Measurements from ENCODE around the gene TNKS2.
"Not testable (repeated sequence)": the region's sequence is repeated elsewhere in the genome, so short reads cannot be mapped to it uniquely, and the experiment has no call there.

Gene TNKS2

DNA sequence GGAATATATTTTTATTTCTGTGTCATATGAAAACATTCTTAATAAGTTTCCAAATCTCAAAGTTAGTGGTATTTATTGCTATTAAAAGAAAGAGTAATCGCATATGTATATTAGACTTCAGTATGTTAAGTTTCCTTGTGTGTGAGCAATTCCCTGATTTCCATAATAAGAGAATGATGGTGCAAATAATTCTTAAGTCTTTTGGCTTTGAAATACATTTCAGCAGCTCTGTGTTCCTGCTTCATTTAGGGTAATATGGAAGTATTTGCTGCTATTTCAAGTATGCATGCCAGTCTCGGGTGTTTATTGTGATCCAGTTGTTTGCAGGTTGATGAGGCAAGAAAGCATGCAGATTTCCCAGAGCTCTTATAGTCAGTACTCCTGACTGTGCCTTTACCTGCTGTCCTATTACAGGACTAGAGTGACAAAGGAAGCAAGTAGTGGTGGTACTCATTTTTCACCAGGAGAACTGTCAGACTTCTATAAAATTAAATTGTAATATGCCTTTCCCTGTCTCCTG lies 67.4 kb downstream of the TNKS2 start:
- DNase-seq (ENCODE audit: low spot score) = no peak

- DNase-seq (ENCODE audit: low spot score) = no peak
These were observed 76.9 kb downstream of the TNKS2 start for GRCh38 chr10:91875156-91875555.

GRCh38 chr10:91875779-91876178 lies 77.6 kb downstream of the TNKS2 start:
- DNase-seq (ENCODE audit: low spot score) = no peak

DNA sequence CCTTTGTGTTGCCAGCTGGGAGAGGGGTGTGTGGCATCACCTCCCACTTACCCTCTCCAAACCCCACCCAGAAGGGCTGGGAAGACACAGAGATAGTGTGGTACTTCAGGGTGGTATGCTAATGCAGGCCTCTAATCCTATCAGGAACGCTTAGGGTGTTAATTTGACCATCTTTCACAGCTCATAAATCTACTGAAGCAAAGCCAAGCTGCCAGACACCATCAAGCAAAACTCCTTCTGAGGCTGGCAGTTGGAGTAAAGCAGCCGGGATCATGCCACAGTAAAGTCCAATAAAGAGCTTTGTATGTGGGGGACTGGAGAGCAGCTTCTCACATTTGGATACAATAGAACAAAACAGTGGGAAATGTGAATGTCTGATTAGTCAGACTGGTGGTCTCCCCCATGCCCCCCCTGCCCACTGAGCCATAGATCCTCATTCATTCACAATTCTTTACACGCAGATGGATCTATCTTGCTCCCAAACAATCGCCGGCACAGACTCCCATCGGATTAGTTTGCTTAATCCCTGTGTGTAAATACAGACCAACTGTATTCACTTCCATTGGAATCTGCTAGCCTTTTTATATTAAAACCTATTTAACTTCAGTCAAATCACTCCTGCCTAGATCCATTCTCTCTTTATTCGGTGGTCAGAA lies 81.4 kb downstream of the TNKS2 start:
- no peak for DNase-seq (ENCODE audit: low spot score)

- DNase-seq (ENCODE audit: low spot score) = no peak
These were observed 82.1 kb downstream of the TNKS2 start for GRCh38 chr10:91880310-91880709.

DNA sequence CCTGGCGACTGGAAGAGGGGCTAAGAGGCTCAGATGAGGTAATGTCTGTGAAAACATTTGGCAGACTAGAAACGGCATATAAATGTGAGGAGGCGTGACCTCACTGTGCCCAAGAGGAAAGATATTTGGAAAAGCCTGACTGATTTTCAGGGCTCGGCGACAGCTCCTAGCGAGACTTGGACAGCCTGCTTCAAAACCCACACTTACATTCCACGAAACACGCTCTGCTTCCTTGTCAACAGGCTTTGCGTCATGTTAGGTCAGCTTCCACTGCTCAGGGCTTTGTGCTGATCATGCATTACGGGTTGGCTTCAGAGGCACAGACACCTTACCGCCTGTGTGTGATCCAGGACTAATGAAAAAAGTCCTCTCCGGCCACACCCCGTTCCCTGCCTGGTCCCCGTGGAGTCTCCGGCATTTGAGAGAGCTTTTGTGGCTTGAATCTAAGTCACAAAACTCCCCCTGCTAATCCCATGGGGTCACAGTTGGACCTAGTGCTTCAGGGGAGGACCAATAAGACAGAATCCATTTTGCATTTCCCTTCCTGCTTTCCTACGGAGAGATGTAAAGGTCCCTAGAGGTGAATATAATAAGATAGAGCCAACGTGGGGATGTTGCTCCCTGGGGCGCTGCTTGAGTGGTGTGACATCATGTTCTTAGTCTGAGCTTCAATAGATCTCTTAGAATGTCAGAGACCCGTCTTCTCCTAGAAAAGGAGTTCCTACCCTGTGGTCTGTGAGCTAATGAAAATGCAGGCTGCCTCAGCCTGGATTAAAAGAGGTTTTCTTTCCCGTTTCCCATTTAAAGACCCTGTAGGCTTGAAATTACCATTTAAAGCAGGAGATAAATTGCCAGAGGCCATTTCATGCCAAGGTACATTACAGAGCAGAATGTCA lies 85.6 kb downstream of the TNKS2 start:
- DNase-seq (ENCODE audit: low spot score) = no peak

GRCh38 chr10:91884536-91884935 lies 86.3 kb downstream of the TNKS2 start:
- DNase-seq (ENCODE audit: low spot score) = no peak

GRCh38 chr10:91885362-91886079 lies 87.3 kb downstream of the TNKS2 start:
- DNase-seq (ENCODE audit: low spot score) = no peak

- no peak for DNase-seq (ENCODE audit: low spot score)
These were observed 88.7 kb downstream of the TNKS2 start for GRCh38 chr10:91886954-91887271.

DNA sequence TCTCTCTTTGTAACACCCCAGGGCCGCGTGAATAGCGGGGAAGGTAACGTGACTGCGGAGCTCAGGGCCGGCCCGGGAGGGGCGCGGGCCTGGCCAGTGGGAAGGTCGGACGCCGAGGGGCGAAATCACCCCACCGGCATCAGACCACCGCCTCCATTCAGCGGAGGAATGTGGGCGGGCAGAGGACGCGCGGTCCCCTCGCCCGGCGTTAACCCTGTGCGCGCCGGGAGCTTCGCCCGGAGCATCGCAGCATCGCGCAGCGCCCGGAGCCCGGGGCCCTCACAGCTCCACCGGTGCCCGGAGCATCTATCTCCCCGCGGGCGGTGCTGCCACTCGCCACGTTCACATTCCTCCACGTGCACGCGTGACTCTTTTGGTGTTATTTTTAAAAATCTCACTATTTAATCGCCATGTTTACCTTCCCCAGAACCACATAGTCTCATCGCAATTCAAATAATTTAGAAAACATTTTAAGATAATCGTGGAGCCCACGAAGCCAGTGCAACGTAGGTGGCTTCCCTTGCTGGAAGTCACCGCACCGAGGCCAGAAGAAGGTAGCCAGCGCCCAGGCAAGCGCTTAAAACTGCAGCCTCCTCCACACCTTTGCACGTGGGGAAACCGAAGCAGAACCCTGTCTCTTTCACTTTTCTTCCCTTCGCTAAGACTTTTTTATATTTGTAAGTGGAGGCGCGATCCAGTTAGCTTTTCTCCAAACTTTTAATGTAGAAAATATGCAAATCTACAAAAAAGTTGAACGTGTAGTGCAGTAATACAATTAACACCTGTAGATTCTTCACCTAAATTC lies 89.2 kb downstream of the TNKS2 start:
- DNase-seq (ENCODE audit: low spot score) = peak; percentile 12

DNA sequence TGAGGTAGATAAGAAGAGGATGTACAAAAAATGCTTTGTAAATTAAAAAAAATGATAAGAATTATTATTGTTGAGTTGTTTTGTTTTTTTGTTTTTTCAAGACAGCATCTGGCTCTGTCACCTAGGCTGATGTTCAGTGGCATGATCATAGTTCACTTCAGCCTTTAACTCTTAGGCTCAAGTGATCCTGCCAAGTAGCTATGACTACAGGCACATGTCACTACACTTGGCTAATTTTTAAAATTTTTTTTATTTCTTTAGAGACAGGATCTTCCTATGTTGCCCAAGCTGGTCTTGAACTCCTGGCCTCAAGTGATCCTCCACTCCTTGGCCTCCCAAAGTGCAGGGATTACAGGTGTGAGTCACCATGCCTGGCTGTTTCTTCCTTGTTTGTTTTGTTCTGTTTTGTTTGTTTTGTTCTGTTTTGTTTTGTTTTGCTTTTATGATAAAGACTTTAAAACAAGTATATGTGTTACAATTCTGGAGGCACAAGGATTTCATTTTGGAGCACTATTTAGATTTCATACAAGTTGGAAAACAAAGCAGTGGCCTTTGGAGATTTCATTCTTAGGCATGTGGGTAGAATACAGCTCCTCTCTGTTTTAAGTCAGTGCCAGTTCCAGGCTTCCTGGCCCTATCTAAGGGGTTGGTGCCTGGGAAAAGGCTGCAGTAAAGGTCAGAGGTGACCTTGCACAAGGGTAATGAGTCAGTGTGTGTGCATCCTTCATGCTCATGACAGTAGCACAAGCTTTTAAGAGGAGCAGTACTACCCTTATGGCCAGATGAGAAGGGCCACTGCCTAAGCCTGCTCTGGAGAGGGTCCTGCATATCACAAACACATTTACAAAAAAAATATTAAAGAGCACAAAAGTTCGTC lies 93.1 kb downstream of the TNKS2 start:
- peak; percentile 81 for DNase-seq (ENCODE audit: low spot score)

DNA sequence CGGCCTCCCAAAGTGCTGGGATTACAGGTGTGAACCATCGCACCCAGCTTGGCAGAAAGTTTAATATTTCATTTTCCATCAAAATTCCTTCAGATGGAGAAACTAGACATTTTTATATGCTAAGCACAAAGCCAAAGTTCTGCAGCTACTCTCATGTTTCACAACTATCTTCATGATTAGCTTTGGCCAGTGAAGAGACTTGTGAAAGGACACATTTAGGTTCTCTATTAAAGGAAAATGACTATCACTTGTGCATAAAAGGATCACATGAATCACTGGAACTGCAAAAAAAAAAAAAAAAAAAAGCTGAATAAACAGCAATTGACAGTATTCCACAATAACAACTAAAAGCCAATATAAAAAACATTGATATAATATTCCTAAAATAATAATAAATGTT lies 94.8 kb downstream of the TNKS2 start:
- no peak for DNase-seq (ENCODE audit: low spot score)

- not testable (repeated sequence) for DNase-seq (ENCODE audit: low spot score)
These were observed 96.0 kb downstream of the TNKS2 start for GRCh38 chr10:91894261-91894685.

DNA sequence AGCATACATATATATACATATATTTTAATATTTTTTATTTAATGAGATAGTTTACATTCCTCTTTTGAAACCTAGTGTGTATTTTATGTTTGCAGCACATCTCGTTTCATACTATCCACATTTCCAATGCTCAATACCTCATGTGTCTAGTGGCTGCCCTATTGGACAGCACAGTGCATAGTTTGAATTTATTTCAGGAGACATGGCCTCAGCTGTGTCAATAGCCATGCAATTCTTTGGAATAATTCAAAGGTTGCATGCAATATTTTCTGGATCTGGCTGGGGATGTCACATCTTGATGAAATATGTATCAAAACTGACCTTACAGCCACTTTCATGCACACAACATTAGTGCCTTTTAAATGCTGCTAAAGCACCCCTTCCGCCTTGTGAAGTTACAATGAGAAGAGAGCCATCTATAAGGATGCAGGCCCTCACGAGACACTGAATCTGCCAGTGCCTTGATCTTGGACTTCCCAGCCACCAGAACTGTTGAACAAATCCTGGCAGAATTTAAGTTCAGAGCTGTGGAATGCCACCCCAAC lies 98.1 kb downstream of the TNKS2 start:
- DNase-seq (ENCODE audit: low spot score) = no peak

- no peak for DNase-seq (ENCODE audit: low spot score)
These were observed 99.2 kb downstream of the TNKS2 start for GRCh38 chr10:91897421-91897820.

DNA sequence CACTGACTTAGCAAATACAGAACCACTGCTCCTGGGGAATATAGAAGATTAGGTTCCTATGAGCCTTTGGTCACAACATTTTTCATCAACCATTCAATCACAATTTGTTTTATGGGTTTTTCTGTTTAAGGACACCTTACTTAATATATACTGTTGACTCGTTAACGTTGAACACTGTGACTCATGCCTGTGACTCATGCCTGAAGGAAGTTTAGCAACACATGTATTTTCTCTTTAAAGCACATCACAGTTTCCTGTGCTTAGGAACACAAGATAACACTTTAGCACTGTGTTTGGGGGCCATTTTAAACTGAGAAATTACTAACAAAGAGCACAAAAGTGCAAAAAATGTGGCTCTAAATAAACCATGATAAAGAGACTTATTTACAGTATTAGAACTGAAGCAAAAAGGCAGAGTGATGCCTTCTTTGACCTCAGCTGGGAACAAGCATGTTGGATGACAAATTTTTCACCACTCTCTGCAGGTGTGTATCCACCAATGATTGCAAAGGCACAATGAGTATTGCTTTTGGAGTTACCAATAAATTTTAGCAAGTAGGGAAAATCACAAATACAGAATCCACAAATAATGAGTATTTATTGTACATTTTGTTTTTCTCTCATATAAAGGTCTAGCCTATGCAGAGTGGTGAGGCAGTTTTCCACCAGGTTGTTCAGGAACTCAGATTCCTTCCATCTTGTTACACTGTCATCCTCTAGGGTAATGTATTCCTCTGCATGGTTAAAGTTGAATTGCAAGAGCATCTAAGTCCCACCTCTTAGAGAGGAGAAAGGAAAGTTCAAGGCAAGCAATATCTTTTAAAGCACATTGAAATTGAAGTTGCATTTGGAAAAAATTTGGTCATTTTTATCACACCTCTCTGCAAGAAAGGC lies 103.8 kb downstream of the TNKS2 start:
- DNase-seq (ENCODE audit: low spot score) = peak; percentile 92

- no peak for DNase-seq (ENCODE audit: low spot score)
These were observed 108.9 kb downstream of the TNKS2 start for GRCh38 chr10:91907033-91907594.

DNA sequence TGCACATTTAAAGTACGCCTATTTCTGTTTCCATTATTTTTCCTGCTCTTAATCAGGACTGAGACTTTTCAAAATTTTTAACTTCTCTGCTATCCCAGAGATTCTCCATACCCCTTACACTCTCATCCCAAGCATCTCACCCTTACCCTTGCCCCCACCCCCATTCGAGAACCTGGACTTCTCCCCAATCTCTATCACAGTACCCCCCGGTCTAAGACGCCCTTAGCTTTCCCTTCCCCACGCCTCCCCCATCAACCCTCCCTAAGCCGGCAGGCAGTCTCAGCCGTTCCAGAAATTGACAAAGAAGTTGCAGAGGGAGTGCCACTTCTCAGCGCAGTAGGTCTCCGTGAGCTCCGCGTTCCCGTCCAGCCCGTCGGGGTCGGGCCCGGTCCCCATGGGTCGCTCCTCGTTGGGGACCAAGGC lies 109.7 kb downstream of the TNKS2 start:
- DNase-seq (ENCODE audit: low spot score) = no peak
